AG10803 (cell line): ENCODE measurements around the gene PAFAH1B2.

Source experiments
- DNase-seq: peaks from one replicate; pipeline ENCODE4 v3.0.0; 2010; ENCODE audit warnings: low read depth
- H3K4me3 ChIP-seq: 2 replicates; pipeline ENCODE4 v1.5.1; 2011; ENCODE audit warnings: mild to moderate bottlenecking, low read length, control low read depth
- TF ChIP-seq, protein P1 (sequence below): conservative IDR thresholded peaks from 2 replicates; pipeline ENCODE4 v1.5.1; 2011; ENCODE audit warnings: mild to moderate bottlenecking, low read length, control low read depth, inconsistent platforms

The PAFAH1B2 gene

DNA sequence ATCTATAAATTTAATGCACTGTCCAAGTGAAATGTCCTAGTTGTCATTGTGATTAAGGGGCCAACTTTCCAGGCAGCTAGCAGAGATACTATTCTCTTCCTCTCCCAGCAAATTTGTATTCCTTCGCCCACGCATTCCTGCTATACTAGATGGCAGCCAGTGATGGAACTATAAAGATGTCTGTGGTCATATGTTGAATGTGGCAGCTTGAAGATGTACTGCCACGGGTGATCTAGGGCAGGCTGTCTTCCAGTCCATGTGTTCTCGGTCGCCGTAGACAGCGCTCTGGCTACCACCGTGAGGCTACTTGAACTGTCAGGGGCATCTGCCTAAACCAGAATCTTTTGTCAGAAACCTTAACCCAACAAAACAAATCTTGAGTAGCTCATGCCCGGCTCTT is 26.1 kb downstream of the PAFAH1B2 start:
- H3K4me3 ChIP-seq = no peak overlapping the region
- no peak for DNase-seq
- TF ChIP-seq, protein P1, sequence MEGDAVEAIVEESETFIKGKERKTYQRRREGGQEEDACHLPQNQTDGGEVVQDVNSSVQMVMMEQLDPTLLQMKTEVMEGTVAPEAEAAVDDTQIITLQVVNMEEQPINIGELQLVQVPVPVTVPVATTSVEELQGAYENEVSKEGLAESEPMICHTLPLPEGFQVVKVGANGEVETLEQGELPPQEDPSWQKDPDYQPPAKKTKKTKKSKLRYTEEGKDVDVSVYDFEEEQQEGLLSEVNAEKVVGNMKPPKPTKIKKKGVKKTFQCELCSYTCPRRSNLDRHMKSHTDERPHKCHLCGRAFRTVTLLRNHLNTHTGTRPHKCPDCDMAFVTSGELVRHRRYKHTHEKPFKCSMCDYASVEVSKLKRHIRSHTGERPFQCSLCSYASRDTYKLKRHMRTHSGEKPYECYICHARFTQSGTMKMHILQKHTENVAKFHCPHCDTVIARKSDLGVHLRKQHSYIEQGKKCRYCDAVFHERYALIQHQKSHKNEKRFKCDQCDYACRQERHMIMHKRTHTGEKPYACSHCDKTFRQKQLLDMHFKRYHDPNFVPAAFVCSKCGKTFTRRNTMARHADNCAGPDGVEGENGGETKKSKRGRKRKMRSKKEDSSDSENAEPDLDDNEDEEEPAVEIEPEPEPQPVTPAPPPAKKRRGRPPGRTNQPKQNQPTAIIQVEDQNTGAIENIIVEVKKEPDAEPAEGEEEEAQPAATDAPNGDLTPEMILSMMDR = no peak

DNA sequence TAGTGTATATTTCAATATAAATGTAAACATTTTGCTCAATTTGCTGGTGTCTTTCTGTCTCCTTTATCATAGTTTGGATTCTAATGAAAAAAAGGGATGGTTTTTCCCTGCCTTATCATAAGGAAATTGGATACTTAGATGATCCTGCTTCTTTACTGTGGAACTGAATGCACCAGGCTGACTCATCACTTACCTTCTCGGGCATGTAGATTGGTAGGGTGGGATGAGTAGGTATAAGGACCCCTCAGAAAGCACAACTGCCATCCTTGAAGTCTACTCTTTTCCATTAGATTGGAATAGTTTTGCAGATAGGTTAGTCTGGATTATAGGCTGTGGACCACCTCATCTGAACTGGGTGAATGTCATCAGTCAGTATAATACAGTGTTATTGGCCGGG is 26.9 kb downstream of the PAFAH1B2 start:
- TF ChIP-seq, protein P1 = no peak
- no peak overlapping the region for H3K4me3 ChIP-seq
- DNase-seq = no peak

GRCh38 chr11:117171404-117172061 is 27.4 kb downstream of the PAFAH1B2 start:
- no peak for DNase-seq
- TF ChIP-seq, protein P1 = no peak
- no peak overlapping the region for H3K4me3 ChIP-seq

DNA sequence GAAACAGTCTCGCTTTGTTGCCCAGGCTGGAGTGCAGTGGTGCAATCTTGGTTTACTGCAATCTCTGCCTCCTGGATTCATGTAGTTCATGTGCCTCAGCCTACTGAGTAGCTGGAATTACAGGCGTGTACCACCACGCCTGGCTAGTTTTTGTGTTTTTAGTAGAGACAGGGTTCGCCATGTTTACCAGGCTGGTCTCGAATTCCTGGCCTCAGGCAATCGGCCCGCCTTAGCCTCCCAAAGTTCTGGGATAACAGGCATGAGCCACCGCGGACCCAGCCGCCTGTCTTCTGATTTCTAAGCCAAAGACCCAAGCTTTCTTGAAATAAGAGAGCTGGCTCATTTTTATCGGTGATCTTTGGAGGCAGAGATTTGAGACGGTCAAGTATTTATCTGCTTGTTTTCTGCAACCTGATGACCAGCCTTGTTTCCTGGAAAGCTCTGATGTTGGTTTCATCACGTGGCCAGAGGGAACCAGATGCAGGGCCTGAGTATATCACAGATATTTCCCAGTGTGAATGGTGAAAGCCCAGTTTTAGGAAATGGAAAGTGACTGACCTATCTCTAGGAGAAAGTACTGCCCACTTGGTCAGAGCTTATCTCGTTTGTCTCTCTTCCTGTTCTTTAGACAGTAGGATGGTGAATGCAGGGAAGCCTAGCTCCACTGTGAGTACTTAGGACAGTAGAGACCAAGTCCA is 28.8 kb downstream of the PAFAH1B2 start:
- DNase-seq = no peak
- no peak overlapping the region for H3K4me3 ChIP-seq
- TF ChIP-seq, protein P1 = no peak

DNA sequence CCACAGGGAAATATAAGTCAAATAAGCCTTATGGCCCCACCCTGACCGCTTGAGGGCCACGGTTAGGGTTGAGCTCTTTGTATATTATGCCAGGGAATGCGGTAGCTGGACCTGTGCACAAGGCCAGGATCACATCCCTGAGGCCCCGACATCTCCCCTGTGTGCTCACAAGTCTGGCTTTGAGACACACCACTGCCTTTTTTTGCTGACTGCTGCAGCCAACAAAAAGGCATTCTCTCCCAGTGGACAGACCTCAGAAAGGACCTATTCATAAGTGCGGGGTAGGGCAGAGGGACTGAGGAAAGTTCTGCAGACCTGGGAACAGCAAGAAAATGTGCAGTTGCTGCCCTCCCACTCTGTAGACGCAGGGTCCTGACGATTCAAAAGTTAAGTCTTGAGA is 31.0 kb downstream of the PAFAH1B2 start:
- no peak overlapping the region for H3K4me3 ChIP-seq
- TF ChIP-seq, protein P1 = no peak
- DNase-seq = no peak

DNA sequence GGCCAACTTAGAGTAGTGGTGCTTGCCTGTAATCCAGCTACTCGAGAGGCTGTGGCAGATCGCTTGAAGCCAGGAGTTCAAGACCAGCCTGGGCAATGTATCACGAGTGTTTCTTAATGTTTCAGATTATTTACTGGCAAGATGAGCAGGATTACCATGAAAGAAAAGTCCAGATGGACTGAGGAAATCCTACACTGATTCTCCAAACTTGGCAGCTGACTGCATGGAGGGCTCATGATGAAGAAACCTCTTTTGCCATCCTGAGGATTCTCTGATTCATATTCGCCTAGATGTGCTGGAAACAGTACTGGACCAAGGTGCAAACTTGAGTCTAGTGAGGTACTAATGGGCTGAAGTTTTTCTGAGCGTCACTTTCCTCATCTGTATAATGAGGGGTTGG is 31.7 kb downstream of the PAFAH1B2 start:
- DNase-seq = no peak
- no peak overlapping the region for H3K4me3 ChIP-seq
- TF ChIP-seq, protein P1 = no peak

- H3K4me3 ChIP-seq = no peak overlapping the region
- TF ChIP-seq, protein P1 = no peak
- DNase-seq = no peak
Measured at GRCh38 chr11:117176186-117176585, 32.1 kb downstream of the PAFAH1B2 start.
